HUES6 (cell line): ENCODE results near the gene CALD1.

Source experiments
- H3K27ac ChIP-seq: 2 replicates; pipeline ENCODE4 v1.7.0; 2013; ENCODE audit warnings: low read depth, mild to moderate bottlenecking, low read length, inconsistent platforms
- H3K27me3 ChIP-seq: 2 replicates; pipeline ENCODE4 v1.6.1; 2013; ENCODE audit warnings: low read length; ENCODE audit not compliant: control insufficient read depth, insufficient read depth
- H3K36me3 ChIP-seq: 2 replicates; pipeline ENCODE4 v1.6.1; 2013; ENCODE audit warnings: low read length; ENCODE audit not compliant: control insufficient read depth, insufficient read depth
- H3K4me1 ChIP-seq: 2 replicates; pipeline ENCODE4 v1.6.1; 2013; ENCODE audit warnings: low read length; ENCODE audit not compliant: control insufficient read depth, insufficient read depth
- H3K4me3 ChIP-seq: 2 replicates; pipeline ENCODE4 v1.5.1; 2013; ENCODE audit warnings: low read depth, low read length
- H3K9ac ChIP-seq: one replicate; pipeline ENCODE4 v1.6.1; 2013; ENCODE audit warnings: mild to moderate bottlenecking, low read length
- H3K9me3 ChIP-seq: 2 replicates; pipeline ENCODE4 v1.6.1; 2013; ENCODE audit warnings: low read depth, low read length; ENCODE audit not compliant: control insufficient read depth, insufficient read depth

The CALD1 gene

DNA sequence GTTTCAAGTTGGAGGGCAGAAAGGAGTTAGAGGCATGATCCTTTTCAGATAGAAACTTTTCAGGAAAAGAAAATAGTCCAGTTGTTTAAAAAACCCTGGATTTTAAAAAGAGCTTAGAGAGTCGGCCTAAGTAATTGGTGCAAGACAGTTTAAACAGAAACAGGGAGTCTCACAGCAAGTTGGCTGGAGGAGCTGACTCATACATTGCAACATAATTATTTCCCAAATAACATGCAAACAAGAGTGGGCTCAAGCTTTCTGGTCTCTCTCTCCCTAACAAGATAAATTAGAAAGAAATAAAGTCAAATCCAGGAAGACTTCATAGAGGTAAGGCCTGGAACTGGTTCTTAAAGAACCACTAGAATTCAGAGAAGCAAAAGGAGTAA lies 106.5 kb downstream of the CALD1 start:
- Histone ChIP-seq H3K9ac (no peak overlapping the region), H3K27me3 (no peaks in the 10 kb centered on the region), H3K9me3 (no peaks in the 10 kb centered on the region), H3K27ac (no peak overlapping the region), H3K4me1 (peaks cover 19% of the 10 kb centered on the region), H3K4me3 (no peak overlapping the region), H3K36me3 (peaks cover 7% of the 10 kb centered on the region; the same call in 1 of the 2 replicates)

- peaks cover 7% of the 10 kb centered on the region; the same call in 1 of the 2 replicates for H3K36me3 ChIP-seq
- H3K9me3 ChIP-seq: no peaks in the 10 kb centered on the region
- no peak overlapping the region for H3K9ac ChIP-seq
- no peak overlapping the region for H3K27ac ChIP-seq
- H3K4me1 ChIP-seq: peaks cover 21% of the 10 kb centered on the region
- H3K4me3 ChIP-seq: no peak overlapping the region
- no peaks in the 10 kb centered on the region for H3K27me3 ChIP-seq
Observed at GRCh38 chr7:134886353-134887057, 107.1 kb downstream of the CALD1 start.

- no peak overlapping the region for H3K4me3 ChIP-seq
- H3K9me3 ChIP-seq: no peaks in the 10 kb centered on the region
- no peak overlapping the region for H3K9ac ChIP-seq
- H3K27me3 ChIP-seq: no peaks in the 10 kb centered on the region
- H3K27ac ChIP-seq: no peak overlapping the region
- H3K36me3 ChIP-seq: peaks cover 7% of the 10 kb centered on the region; the same call in 1 of the 2 replicates
- peaks cover 29% of the 10 kb centered on the region for H3K4me1 ChIP-seq
Observed at GRCh38 chr7:134887523-134887922, 108.1 kb downstream of the CALD1 start.

- H3K27me3 ChIP-seq: no peaks in the 10 kb centered on the region
- no peak overlapping the region for H3K9ac ChIP-seq
- H3K27ac ChIP-seq: no peak overlapping the region
- peaks cover 34% of the 10 kb centered on the region for H3K4me1 ChIP-seq
- H3K4me3 ChIP-seq: no peak overlapping the region
- H3K9me3 ChIP-seq: no peaks in the 10 kb centered on the region
- H3K36me3 ChIP-seq: peaks cover 7% of the 10 kb centered on the region; the same call in 1 of the 2 replicates
Observed at GRCh38 chr7:134888141-134888740, 108.8 kb downstream of the CALD1 start.

GRCh38 chr7:134890246-134891240 lies 111.1 kb downstream of the CALD1 start:
- Histone ChIP-seq H3K4me3 (peak overlapping the region; percentile 60), H3K9ac (peak overlapping the region; percentile 51), H3K27ac (no peak overlapping the region), H3K27me3 (no peaks in the 10 kb centered on the region), H3K9me3 (peaks cover 5% of the 10 kb centered on the region), H3K36me3 (peaks cover 13% of the 10 kb centered on the region), H3K4me1 (peaks cover 41% of the 10 kb centered on the region)

- H3K4me3 ChIP-seq: peak overlapping the region; percentile 60
- peaks cover 18% of the 10 kb centered on the region for H3K36me3 ChIP-seq
- no peaks in the 10 kb centered on the region for H3K27me3 ChIP-seq
- peak overlapping the region; percentile 51 for H3K9ac ChIP-seq
- peaks cover 40% of the 10 kb centered on the region for H3K4me1 ChIP-seq
- H3K27ac ChIP-seq: no peak overlapping the region
- H3K9me3 ChIP-seq: peaks cover 12% of the 10 kb centered on the region
Observed at GRCh38 chr7:134891262-134891695, 111.8 kb downstream of the CALD1 start.

GRCh38 chr7:134891696-134892678 lies 112.6 kb downstream of the CALD1 start:
- H3K4me1 ChIP-seq: peaks cover 33% of the 10 kb centered on the region

GRCh38 chr7:134892963-134893362 lies 113.5 kb downstream of the CALD1 start:
- H3K27me3 ChIP-seq: no peaks in the 10 kb centered on the region
- H3K9me3 ChIP-seq: peaks cover 20% of the 10 kb centered on the region
- peaks cover 32% of the 10 kb centered on the region for H3K4me1 ChIP-seq
- peaks cover 26% of the 10 kb centered on the region for H3K36me3 ChIP-seq
- no peak overlapping the region for H3K27ac ChIP-seq
- H3K4me3 ChIP-seq: peak overlapping the region; percentile 6; the same call in 1 of the 2 replicates
- H3K9ac ChIP-seq: no peak overlapping the region

More at GRCh38 chr7:134891696-134892678, 112.6 kb downstream of the CALD1 start:
- Histone ChIP-seq H3K9ac (peak overlapping the region; percentile 51), H3K36me3 (peaks cover 25% of the 10 kb centered on the region), H3K9me3 (peaks cover 19% of the 10 kb centered on the region), H3K27ac (peak overlapping the region; percentile 49; the same call in 1 of the 2 replicates), H3K4me3 (peak overlapping the region; percentile 60), H3K27me3 (no peaks in the 10 kb centered on the region)

- Histone ChIP-seq H3K27me3 (no peaks in the 10 kb centered on the region), H3K27ac (no peak overlapping the region), H3K4me3 (no peak overlapping the region), H3K9me3 (peaks cover 20% of the 10 kb centered on the region), H3K36me3 (peaks cover 26% of the 10 kb centered on the region), H3K4me1 (peaks cover 34% of the 10 kb centered on the region), H3K9ac (no peak overlapping the region)
Observed at GRCh38 chr7:134893920-134894319, 114.5 kb downstream of the CALD1 start.

GRCh38 chr7:134894928-134895327 lies 115.5 kb downstream of the CALD1 start:
- no peak overlapping the region for H3K27ac ChIP-seq
- H3K27me3 ChIP-seq: no peaks in the 10 kb centered on the region
- H3K36me3 ChIP-seq: peaks cover 26% of the 10 kb centered on the region
- no peak overlapping the region for H3K9ac ChIP-seq
- peaks cover 42% of the 10 kb centered on the region for H3K4me1 ChIP-seq
- peaks cover 20% of the 10 kb centered on the region for H3K9me3 ChIP-seq
- H3K4me3 ChIP-seq: no peak overlapping the region
